Common myeloid progenitor, CD34-positive (primary cell): ENCODE data around the gene PSMD4.
A peak's percentile ranks its signal among the peaks of the same experiment; 100 is the strongest.
"Not testable (repeated sequence)": the region's sequence is repeated elsewhere in the genome, so short reads cannot be mapped to it uniquely, and the experiment has no call there.

Experiments
- CTCF ChIA-PET: fragments of 350-600 bp; sonication (Branson Sonifier 250); formaldehyde crosslinking; loops from one replicate; lab custom pipeline; 2021; ENCODE audit warnings: antibody characterized with exemption; lab: Charles Lee
- POLR2A ChIA-PET: fragments of 350-600 bp; sonication (Branson Sonifier 250); formaldehyde crosslinking; loops from one replicate; lab custom pipeline; 2021; ENCODE audit warnings: antibody characterized with exemption; lab: Charles Lee
- DNase-seq, 3 donors: peaks; one replicate each; pipeline versions ENCODE4 v3.0.0 to v3.0.0-alpha.2; 2013
- H3K27ac ChIP-seq, 2 experiments: 1 replicate in 1 of 2; 2 replicates in 1 of 2; pipeline ENCODE4 v1.7.0; 2013; ENCODE audit warnings: inconsistent platforms in 2 of 2, low read length in 2 of 2, mild to moderate bottlenecking in 2 of 2, low read depth in 1 of 2, moderate library complexity in 1 of 2; ENCODE audit not compliant: severe bottlenecking in 2 of 2, insufficient read depth in 1 of 2, poor library complexity in 1 of 2
- H3K27me3 ChIP-seq, 5 experiments: replicated peaks in 2 of 5; 1 replicate in 3 of 5; 2 replicates in 2 of 5; pipeline versions ENCODE4 v1.6.1 to v1.7.0; 2013; ENCODE audit warnings: low read length in 4 of 5, mild to moderate bottlenecking in 2 of 5, moderate library complexity in 2 of 5, inconsistent platforms in 1 of 5; ENCODE audit not compliant: insufficient read depth in 5 of 5, control insufficient read depth in 4 of 5
- H3K36me3 ChIP-seq, 4 experiments: 1 replicate in 2 of 4; 2 replicates in 2 of 4; pipeline versions ENCODE4 v1.6.1 to v1.7.0; 2013; ENCODE audit warnings: low read length in 3 of 4, control low read depth in 1 of 4, mild to moderate bottlenecking in 1 of 4; ENCODE audit not compliant: control insufficient read depth in 4 of 4, insufficient read depth in 4 of 4
- H3K4me1 ChIP-seq, 4 experiments: 1 replicate in 3 of 4; 2 replicates in 1 of 4; pipeline versions ENCODE4 v1.6.1 to v1.7.1; 2013; ENCODE audit warnings: low read length in 3 of 4, mild to moderate bottlenecking in 3 of 4, control low read depth in 1 of 4, inconsistent platforms in 1 of 4, moderate library complexity in 1 of 4; ENCODE audit not compliant: control insufficient read depth in 4 of 4, insufficient read depth in 4 of 4; ENCODE audit errors: control extremely low read depth in 1 of 4
- H3K4me3 ChIP-seq, 7 experiments: 1 replicate in 4 of 7; 2 replicates in 3 of 7; pipeline versions ENCODE4 v1.5.1 to v1.7.0; 2013; ENCODE audit warnings: mild to moderate bottlenecking in 7 of 7, low read length in 6 of 7, moderate library complexity in 6 of 7, inconsistent platforms in 2 of 7, low read depth in 2 of 7, control low read depth in 1 of 7; ENCODE audit not compliant: insufficient read depth in 4 of 7, control insufficient read depth in 1 of 7; ENCODE audit errors: extremely low read depth in 1 of 7
- H3K9me3 ChIP-seq, 5 experiments: 1 replicate in 4 of 5; 2 replicates in 1 of 5; pipeline versions ENCODE4 v1.6.1 to v1.7.1; 2013; ENCODE audit warnings: low read length in 4 of 5, mild to moderate bottlenecking in 2 of 5, inconsistent platforms in 1 of 5, low read depth in 1 of 5, moderate library complexity in 1 of 5; ENCODE audit not compliant: control insufficient read depth in 4 of 5, insufficient read depth in 2 of 5; ENCODE audit errors: control extremely low read depth in 1 of 5
- WGBS: methylation state at CpG from one replicate; pipeline ENCODE4 v1.1.5; 2013; ENCODE audit not compliant: insufficient coverage; 5-methylcytosine and 5-hydroxymethylcytosine counted together

The PSMD4 gene

GRCh38 chr1:151267760-151268159 lies 13.2 kb downstream of the PSMD4 start:
- DNase-seq, result no peak
- Histone ChIP-seq H3K27me3 (no peaks in the 10 kb centered on the region), H3K9me3 (no peaks in the 10 kb centered on the region), H3K4me3 (no peak overlapping the region), H3K4me1 (no peaks in the 10 kb centered on the region), H3K27ac (no peak overlapping the region), H3K36me3 (peaks cover 19 to 54% (median 45%) of the 10 kb centered on the region in 4 experiments)
- CTCF ChIA-PET, result interaction anchor here (0.8 to 1.7 kb wide), 2 partner anchors 10 to 16 kb away, joined by 3 to 5 read pairs; no protein-coding TSS in a partner anchor
- 75% methylated on average over 3 of the region's 4 CpGs for WGBS
- POLR2A ChIA-PET, result interaction anchor here (0.6 kb wide), 2 partner anchors 60 to 701 kb away, joined by 3 to 4 read pairs; no protein-coding TSS in a partner anchor

DNA sequence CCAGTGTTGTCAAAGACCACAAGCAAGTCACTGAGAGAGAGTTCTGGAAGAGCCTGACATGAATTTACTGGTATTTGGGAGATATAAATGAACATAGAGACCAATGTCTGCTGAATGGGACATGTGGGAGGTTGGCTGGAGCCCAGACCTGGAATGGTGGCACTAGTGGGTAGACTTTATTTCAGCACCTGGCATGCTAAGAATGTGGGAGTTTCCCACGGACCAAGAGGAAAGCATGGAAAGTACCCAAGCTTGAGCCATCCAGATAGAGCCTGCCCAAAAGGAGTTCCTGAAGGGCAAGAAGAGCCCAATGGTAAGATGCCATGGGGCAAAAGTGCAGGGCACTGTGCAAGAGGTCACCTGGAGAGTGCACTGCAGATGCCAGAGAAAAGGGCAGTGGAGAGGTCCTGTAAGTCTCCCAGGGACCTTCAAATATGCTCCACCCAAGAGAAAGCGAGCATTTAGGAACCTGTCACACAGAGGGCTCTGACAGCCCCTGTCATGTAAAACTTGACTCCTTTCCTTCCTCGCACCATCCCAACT lies 19.5 kb downstream of the PSMD4 start:
- ChIA-PET POLR2A (no interaction called here), CTCF (interaction anchor here (0.9 to 1.0 kb wide), 2 partner anchors 13 to 15 kb away, joined by 3 read pairs; no protein-coding TSS in a partner anchor)
- H3K27ac ChIP-seq, result no peak overlapping the region
- DNase-seq, result no peak
- 100% methylated on average over 2 of the region's 3 CpGs for WGBS
- peaks cover 0 to 11% (median 3%) of the 10 kb centered on the region in 4 experiments for H3K36me3 ChIP-seq
- no peaks in the 10 kb centered on the region for H3K27me3 ChIP-seq
- peaks cover 0 to 17% (median 4%) of the 10 kb centered on the region in 4 experiments for H3K4me1 ChIP-seq
- no peaks in the 10 kb centered on the region for H3K9me3 ChIP-seq
- no peak overlapping the region for H3K4me3 ChIP-seq

DNA sequence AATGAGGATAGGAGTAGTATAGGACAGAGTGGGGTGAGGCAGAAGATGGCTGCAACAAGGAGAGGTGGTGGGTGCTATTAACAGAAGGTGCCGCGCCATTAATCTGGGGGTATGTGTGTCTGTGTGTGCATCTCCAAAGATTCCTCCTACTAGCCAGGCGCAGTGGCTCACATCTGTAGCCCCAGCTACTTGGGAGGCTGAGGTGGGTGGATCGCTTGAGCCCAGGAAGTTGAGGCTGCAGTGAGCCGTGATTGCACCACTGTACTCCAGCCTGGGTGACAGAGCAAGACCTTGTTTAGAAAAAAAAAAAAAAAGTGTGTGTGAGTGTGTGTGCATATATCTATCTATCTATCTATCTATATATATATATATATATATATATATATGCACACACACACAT lies 20.8 kb downstream of the PSMD4 start:
- CTCF ChIA-PET, result interaction anchor here (1.0 kb wide), 1 partner anchor 14 kb away, joined by 3 read pairs; no protein-coding TSS in a partner anchor
- H3K4me3 ChIP-seq, H3K27me3 ChIP-seq, H3K36me3 ChIP-seq, H3K9me3 ChIP-seq, POLR2A ChIA-PET, DNase-seq, H3K27ac ChIP-seq: not testable (repeated sequence)
- 100% methylated on average over 2 of the region's 5 CpGs for WGBS
- H3K4me1 ChIP-seq, result peaks cover 0 to 17% (median 4%) of the 10 kb centered on the region in 4 experiments

DNA sequence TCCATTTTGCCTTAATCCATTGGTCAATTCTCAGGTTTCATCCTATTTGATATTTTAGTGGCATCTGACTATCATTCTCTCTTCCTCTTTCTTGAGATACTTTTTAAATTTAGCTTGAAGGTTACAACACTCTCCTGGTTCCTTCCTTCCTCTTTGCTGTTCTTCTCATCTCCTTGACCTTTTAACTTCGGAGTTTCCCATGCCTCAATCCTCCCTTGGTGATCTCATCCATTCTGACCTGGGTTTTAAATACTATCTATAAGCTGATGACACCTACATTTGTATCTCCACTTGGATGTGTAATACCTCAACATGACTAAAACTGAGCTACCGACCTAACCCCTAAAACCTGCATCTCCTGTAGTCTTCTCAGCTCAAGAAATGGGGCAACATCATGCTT lies 22.7 kb downstream of the PSMD4 start:
- ChIA-PET POLR2A (no interaction called here), CTCF (interaction anchor here (0.9 to 1.3 kb wide), 3 partner anchors 10 to 25 kb away, joined by 3 to 4 read pairs (median 3); no protein-coding TSS in a partner anchor)
- H3K27me3 ChIP-seq, result no peaks in the 10 kb centered on the region
- WGBS, result 63% methylated on average over 2 of the region's 2 CpGs
- peak in 2 of 3 donors; percentile 37 to 42 for DNase-seq
- no peak overlapping the region for H3K27ac ChIP-seq
- H3K4me1 ChIP-seq, result peaks cover 5 to 26% (median 11%) of the 10 kb centered on the region in 4 experiments
- no peaks in the 10 kb centered on the region for H3K36me3 ChIP-seq
- no peak overlapping the region for H3K4me3 ChIP-seq
- no peaks in the 10 kb centered on the region for H3K9me3 ChIP-seq

DNA sequence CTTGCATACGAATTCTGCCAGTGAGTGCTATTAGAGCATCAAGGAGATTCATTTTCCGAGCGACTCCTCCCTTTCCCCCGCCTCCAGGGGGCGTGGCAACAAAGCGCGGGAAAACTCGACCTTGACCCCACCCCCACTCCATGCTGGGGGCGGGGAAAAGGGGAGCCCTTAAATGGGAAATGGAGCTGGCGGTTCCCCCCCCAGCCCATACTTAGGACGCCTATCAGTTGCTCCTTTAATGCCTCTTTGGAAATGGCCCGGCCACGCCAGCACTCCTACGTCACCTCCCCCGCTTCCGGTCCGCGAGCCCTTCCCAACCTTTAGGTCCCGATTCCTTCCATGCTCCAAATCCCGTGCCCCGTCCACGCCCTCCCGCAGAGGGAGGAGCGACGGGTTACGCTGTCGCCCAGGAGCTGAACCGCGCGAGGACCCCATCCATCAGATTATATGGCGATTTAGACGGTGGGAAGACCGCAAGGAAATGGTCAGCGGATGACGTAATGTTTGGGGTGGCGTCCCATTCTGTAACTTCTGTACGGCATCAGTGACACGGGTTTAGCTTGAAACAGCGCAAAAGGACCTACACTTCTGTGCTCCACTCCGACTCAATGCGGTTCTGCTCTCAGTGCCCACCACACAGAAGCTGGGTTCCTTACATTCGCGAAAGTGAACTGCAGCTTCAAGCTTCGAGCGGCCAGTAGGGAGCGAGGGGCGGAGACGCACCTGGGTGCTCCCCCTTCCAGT lies 26.9 kb downstream of the PSMD4 start:
- Histone ChIP-seq H3K4me3 (peak overlapping the region; percentile 64 to 96 (median 83)), H3K4me1 (peaks cover 7 to 43% (median 30%) of the 10 kb centered on the region in 4 experiments), H3K9me3 (no peaks in the 10 kb centered on the region), H3K27me3 (no peaks in the 10 kb centered on the region), H3K36me3 (peaks cover 0 to 11% (median 10%) of the 10 kb centered on the region in 4 experiments), H3K27ac (peak overlapping the region; percentile 90 to 94)
- ChIA-PET CTCF (interaction anchor here (0.6 to 1.6 kb wide), 9 partner anchors 11 to 1063 kb away, joined by 3 to 7 read pairs (median 4); partner anchors contain the start of gene PSMD4), POLR2A (interaction anchor here (0.6 to 1.5 kb wide), 5 partner anchors 14 to 92 kb away, joined by 3 to 5 read pairs (median 4); partner anchors contain the start of genes PI4KB, PSMD4 and VPS72)
- WGBS, result under 1% methylated on average over 41 of the region's 48 CpGs
- DNase-seq, result peak; percentile 91 to 96 (median 95)

DNA sequence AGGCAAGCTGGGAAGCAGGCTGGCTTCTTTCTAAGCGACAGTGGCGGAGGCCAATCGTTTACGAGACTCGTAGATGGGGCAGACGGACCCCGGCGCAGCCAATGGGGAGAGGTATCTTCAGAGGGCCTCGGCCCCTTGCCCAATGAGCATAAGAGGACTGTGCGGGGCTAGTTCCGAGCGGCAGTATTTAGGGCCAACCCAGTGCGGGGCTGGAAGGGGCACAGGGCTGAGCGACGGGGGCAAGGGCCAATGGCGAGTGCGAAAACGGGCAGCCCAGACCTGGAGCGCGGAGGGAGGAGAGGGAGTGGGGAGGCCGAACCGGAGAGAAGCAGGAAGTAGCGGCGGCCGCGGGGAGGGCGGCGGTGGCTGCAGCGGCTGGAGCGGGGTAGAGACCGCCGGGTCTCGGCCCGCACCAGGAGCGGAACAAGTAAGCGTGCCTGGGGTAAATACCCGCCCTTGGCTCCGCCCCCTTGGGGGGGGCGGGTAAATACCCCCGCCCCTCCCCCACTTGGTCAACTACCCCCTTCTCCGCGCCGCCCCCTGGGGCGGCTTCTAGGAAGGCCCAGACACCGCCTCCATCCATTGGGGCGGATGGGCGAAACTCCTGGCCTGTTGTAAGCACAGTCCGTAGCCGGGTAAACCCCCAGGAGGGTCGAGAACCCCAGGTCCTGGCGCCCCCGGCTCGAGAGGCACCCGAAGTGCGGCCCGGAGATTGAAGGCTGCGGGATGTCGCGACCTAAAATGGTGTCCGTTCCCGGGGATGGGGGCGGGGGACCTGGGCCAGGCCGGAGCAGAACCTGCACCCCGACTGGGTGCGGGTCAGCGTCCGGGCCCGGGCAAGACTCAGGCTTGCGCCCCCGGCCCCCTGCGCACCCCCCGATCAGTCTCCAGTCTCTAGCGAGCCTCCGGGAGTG lies 27.7 kb downstream of the PSMD4 start, which contains the start of gene ZNF687:
ZNF687 (plus strand) TSS at position 331 of the 914 bp plus-strand sequence. CDS start 3,993 bp downstream, outside the sequence.
- ChIA-PET CTCF (interaction anchor here (0.6 to 1.7 kb wide), 9 partner anchors 11 to 1064 kb away, joined by 3 to 7 read pairs (median 4); partner anchors contain the start of gene PSMD4), POLR2A (interaction anchor here (0.6 to 1.5 kb wide), 7 partner anchors 12 to 93 kb away, joined by 3 to 5 read pairs (median 4); partner anchors contain the start of genes PI4KB, PSMD4 and VPS72)
- Histone ChIP-seq H3K27ac (peak within 1 kb of the TSS; percentile 90 to 94), H3K4me1 (peaks cover 7 to 35% (median 30%) of the 10 kb centered on the region in 4 experiments), H3K27me3 (no peaks in the 10 kb centered on the region), H3K4me3 (peak within 1 kb of the TSS; percentile 64 to 96 (median 83)), H3K9me3 (no peaks in the 10 kb centered on the region), H3K36me3 (peaks cover 1 to 19% (median 18%) of the 10 kb centered on the region in 4 experiments)
- WGBS, result under 1% methylated on average over 54 of the region's 74 CpGs
- DNase-seq, result peak; percentile 100
